ENCODE data around the gene KRT20. TPM values are rescaled to one million over a fixed set of nuclear protein-coding genes. Genes with fewer than 3 reads are reported as not detected.

The KRT20 gene
- total RNA-seq, 1 experiment from 2014 or later: 0.13 TPM

- Histone ChIP-seq H3K27ac (ENCODE audit: low read length) (no peak overlapping the region), H3K4me1 (ENCODE audit: control insufficient read depth, insufficient read depth, low read length) (no peaks in the 10 kb centered on the region), H3K27me3 (ENCODE audit: control insufficient read depth, insufficient read depth, low read length) (no peaks in the 10 kb centered on the region), H3K36me3 (ENCODE audit: control insufficient read depth, insufficient read depth, low read length) (peaks cover 2% of the 10 kb centered on the region; the same call in 1 of the 2 replicates), H3K4me3 (ENCODE audit: low read depth in 2 of 2, low read length in 2 of 2) (no peak overlapping the region), H3K9me3 (ENCODE audit: control insufficient read depth, insufficient read depth, low read depth, low read length) (no peaks in the 10 kb centered on the region)
- intact Hi-C loops (cut with micrococcal nuclease; ENCODE audit: unreplicated experiment): no loop called here
- in situ Hi-C loops (cut with HindIII; ENCODE audit: low pct_unique_long_range_greater_than_20kb, low sequenced_read_pairs): no loop called here
- CTCF ChIA-PET: no interaction called here
- DNase-seq (ENCODE audit: low read depth, low spot score) (no peak), ATAC-seq (no peak)
- BruUV-seq (replicated peaks): no TSS peak
- TF ChIP-seq TCF7L2 (IDR thresholded peaks at IDR 0.05; ENCODE audit: low read depth, low read length) (no peak), REST (IDR thresholded peaks at IDR 0.05; ENCODE audit: insufficient read depth in 1 of 2, low read depth in 2 of 2, low read length in 1 of 2) (no peak), CTCF (IDR thresholded peaks at IDR 0.05) (no peak), SIN3A (IDR thresholded peaks at IDR 0.05; ENCODE audit: borderline replicate concordance, insufficient read depth, low read depth, low read length) (no peak), POLR2AphosphoS5 (IDR thresholded peaks at IDR 0.05; ENCODE audit: low read depth, low read length) (no peak)
- POLR2A ChIA-PET: no interaction called here
These were observed 51.2 kb downstream of the KRT20 start for GRCh38 chr17:40833882-40834281.

DNA sequence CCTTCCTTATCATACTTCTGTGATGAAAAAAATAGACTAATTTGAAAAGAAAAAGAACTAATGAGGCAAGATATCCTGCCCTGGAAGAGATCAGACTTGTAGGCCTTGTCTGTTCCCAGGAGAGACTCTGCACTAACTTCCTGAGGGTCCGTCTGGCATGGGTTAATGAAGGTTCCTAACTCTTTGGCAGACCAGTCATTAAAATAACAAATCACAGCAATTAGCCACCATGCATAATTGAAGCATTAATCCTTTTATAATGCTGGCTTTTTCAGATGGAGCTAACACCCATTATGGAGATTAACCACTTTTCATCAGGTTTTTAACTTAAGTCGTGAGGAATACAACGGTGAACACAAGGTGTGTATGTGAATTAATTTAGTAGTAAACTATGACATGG lies 52.2 kb downstream of the KRT20 start:
- intact Hi-C loops (cut with micrococcal nuclease; ENCODE audit: unreplicated experiment) (no loop called here), in situ Hi-C loops (cut with HindIII; ENCODE audit: low pct_unique_long_range_greater_than_20kb, low sequenced_read_pairs) (no loop called here)
- ChIA-PET POLR2A (no interaction called here), CTCF (no interaction called here)
- no TSS peak for BruUV-seq (replicated peaks)
- DNase-seq (ENCODE audit: low read depth, low spot score) (no peak), ATAC-seq (no peak)
- Histone ChIP-seq H3K4me3 (ENCODE audit: low read depth in 2 of 2, low read length in 2 of 2) (no peak overlapping the region), H3K9me3 (ENCODE audit: control insufficient read depth, insufficient read depth, low read depth, low read length) (no peaks in the 10 kb centered on the region), H3K27ac (ENCODE audit: low read length) (no peak overlapping the region), H3K36me3 (ENCODE audit: control insufficient read depth, insufficient read depth, low read length) (peaks cover 2% of the 10 kb centered on the region; the same call in 1 of the 2 replicates), H3K4me1 (ENCODE audit: control insufficient read depth, insufficient read depth, low read length) (peaks cover 4% of the 10 kb centered on the region), H3K27me3 (ENCODE audit: control insufficient read depth, insufficient read depth, low read length) (no peaks in the 10 kb centered on the region)
- TF ChIP-seq CTCF (IDR thresholded peaks at IDR 0.05) (no peak), TCF7L2 (IDR thresholded peaks at IDR 0.05; ENCODE audit: low read depth, low read length) (no peak), POLR2AphosphoS5 (IDR thresholded peaks at IDR 0.05; ENCODE audit: low read depth, low read length) (no peak), REST (IDR thresholded peaks at IDR 0.05; ENCODE audit: insufficient read depth in 1 of 2, low read depth in 2 of 2, low read length in 1 of 2) (no peak), SIN3A (IDR thresholded peaks at IDR 0.05; ENCODE audit: borderline replicate concordance, insufficient read depth, low read depth, low read length) (no peak)
